ENCODE data around the gene TCF21.
A peak's percentile ranks its signal among the peaks of the same experiment; 100 is the strongest.
"Not testable (repeated sequence)": the region's sequence is repeated elsewhere in the genome, so short reads cannot be mapped to it uniquely, and the experiment has no call there.

TCF21 gene

GRCh38 chr6:133919362-133919761 is 30.4 kb downstream of the TCF21 start:
- DNase-seq: no peak
- intact Hi-C loops (cut with DNase I): no loop called here

DNA sequence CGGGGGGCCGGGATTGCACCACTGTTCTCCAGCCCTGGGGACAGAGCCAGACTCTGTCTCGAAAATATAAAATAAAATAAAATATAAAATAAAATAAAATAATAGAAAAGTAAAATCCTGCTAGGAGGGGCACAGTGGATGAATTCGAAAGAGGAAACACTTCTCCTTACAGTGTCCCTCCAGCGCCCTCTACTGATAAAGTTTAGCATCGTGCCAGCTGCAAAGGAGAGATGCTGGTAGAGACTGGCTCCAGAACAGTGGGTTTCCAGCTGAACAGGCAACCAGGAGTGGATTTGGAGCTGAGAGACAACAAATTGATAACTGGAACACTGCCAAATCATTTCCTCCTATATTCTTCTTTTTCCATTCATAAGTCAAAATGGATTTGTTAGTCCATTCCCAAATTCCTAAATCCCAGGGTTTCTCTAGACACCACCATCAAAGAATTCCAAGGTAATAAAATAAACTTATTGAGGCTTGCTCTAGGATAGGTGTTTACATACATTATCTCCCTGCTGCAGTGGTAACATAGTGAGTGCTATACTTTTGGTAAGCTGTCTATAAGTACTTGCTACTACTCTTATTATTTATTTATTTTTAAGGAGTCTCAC is 32.4 kb downstream of the TCF21 start:
- intact Hi-C loops (cut with DNase I): loop anchor here (10.0 kb wide), 1 partner anchor 143 kb away; no protein-coding TSS in a partner anchor
- peak; percentile 36 to 96 (median 84) for DNase-seq

DNA sequence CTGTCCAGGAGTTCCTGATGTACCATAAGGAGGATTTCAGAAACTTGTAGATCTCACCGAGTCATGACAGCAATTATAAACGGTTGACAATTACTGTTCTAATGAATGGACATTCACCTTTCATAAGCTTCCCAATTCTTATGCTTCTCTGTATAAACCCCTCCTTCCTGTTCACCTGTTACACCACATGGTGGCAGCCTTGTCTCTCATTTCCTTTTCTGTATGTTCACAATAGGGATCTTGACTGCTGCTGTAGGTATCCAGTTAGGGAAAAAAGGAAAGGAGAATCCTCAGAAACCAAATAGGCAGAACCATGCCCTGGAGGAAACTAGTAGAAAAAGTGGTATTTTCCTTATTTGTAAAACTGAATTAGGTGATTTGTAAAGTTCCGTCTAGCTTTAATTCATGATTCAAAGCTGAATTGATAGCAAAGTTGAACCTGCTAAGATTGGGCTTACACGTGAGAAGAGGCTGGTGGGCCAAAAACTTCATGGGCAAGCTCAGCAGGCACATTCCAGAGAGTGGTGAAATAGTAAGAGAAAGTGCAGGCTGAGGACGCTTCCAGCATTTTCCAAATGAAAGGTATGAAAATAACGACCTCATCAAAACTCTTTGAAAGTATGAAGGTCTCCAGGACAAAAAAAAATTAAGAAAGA is 35.2 kb downstream of the TCF21 start:
- intact Hi-C loops (cut with DNase I): loop anchor here (1.0 to 10.0 kb wide), 3 partner anchors 27 to 173 kb away; no protein-coding TSS in a partner anchor
- DNase-seq: peak in 6 of 10 donors; percentile 34 to 85 (median 72)

DNA sequence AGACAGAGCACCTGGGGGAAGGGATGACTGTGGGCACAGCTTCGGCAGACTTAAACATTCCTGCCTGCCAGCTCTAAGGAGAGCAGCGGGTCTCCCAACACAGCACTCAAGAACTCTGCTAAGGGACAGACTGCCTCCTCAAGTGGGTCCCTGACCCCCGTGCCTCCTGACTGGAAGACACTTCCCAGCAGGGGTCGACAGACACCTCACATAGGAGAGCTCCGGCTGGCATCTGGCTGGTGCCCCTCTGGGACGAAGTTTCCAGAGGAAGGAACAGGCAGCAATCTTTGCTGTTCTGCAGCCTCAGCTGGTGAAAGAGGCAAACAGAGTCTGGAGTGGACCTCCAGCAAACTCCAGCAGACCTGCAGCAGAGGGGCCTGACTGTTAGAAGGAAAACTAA is 42.3 kb downstream of the TCF21 start:
- intact Hi-C loops (cut with DNase I); DNase-seq: not testable (repeated sequence)

DNA sequence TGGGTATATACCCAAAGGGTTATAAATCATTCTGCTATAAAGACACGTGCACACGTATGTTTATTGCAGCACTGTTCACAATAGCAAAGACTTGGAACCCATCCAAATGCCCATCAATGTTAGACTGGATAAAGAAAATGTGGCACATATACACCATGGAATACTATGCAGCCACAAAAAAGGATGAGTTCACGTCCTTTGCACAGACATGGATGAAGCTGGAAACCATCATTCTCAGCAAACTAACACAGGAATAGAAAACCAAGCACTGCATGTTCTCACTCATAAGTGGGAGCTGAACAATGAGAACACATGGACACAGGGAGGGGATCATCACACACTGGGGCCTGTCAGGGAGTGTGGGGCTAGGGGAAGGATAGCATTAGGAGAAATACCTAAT is 47.4 kb downstream of the TCF21 start:
- intact Hi-C loops (cut with DNase I); DNase-seq: not testable (repeated sequence)

GRCh38 chr6:133937909-133938308 is 49.0 kb downstream of the TCF21 start:
- DNase-seq: no peak
- intact Hi-C loops (cut with DNase I): no loop called here

DNA sequence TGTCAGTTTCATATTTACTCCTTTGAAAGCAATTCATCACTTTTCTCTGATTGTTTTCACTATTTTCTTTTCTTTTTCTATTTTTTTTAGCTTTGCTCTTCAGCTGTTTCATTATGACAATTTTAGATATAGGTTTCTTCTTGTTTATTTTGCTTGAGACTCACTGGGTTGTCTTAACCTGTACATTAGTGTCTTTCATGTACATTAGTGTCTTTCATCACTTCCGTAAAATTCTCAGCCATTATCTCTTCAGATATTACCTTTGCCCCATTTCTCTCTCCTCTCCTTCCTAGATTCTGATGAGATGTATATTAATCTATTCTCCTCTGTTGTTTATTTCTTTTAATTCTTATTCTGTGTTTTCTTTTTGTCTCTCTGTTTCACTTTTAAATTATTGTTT is 49.6 kb downstream of the TCF21 start:
- intact Hi-C loops (cut with DNase I): no loop called here
- no peak for DNase-seq

- DNase-seq: no peak
- intact Hi-C loops (cut with DNase I): no loop called here
These were observed 51.1 kb downstream of the TCF21 start for GRCh38 chr6:133939778-133940667.
